ENCODE results near the gene SLC28A1.

- TF ChIP-seq CTCF (conservative IDR thresholded peaks at IDR 0.05; ENCODE audit: low read depth, low read length), result no peak
- TF ChIP-seq MAZ (IDR thresholded peaks at IDR 0.05; ENCODE audit: borderline replicate concordance, low read depth, low read length), result no peak
- no peak for TF ChIP-seq FOS (IDR thresholded peaks at IDR 0.05; ENCODE audit: low read depth, low read length)
- no peak for TF ChIP-seq POLR2A (IDR thresholded peaks at IDR 0.05; ENCODE audit: low read depth, low read length)
- no peak for TF ChIP-seq CHD1 (IDR thresholded peaks at IDR 0.05; ENCODE audit: low read depth, low read length)
- no peak for TF ChIP-seq NFE2L2 (IDR thresholded peaks at IDR 0.05; ENCODE audit: low read depth, low read length)
- TF ChIP-seq ELK1 (IDR thresholded peaks at IDR 0.05; ENCODE audit: borderline replicate concordance, low read depth, low read length), result no peak
- no peak for TF ChIP-seq MAFK (IDR thresholded peaks at IDR 0.05; ENCODE audit: low read depth, low read length)
- no peak for TF ChIP-seq USF2 (IDR thresholded peaks at IDR 0.05; ENCODE audit: low read depth, low read length)
- TF ChIP-seq CEBPB (IDR thresholded peaks at IDR 0.05; ENCODE audit: low read depth, low read length), result no peak
These were observed 8.2 kb upstream of the SLC28A1 start for GRCh38 chr15:84876269-84876668.
